Fibroblast of mammary gland (primary cell): ENCODE results near the gene TNFAIP3.

Source experiments
- DNase-seq: peaks from one replicate; pipeline ENCODE4 v3.0.0-alpha.2; 2010; ENCODE audit warnings: low read depth
- H3K4me3 ChIP-seq: 2 replicates; pipeline ENCODE4 v1.5.1; 2011; ENCODE audit warnings: low read depth, mild to moderate bottlenecking, low read length, moderate library complexity; ENCODE audit not compliant: control insufficient read depth
- CTCF ChIP-seq: conservative IDR thresholded peaks from 2 replicates; pipeline ENCODE4 v1.5.1; 2011; ENCODE audit warnings: low read depth, low read length, inconsistent platforms; ENCODE audit not compliant: control insufficient read depth, insufficient read depth

Gene TNFAIP3

GRCh38 chr6:137866914-137867684 is at the start of gene TNFAIP3:
TSS of gene TNFAIP3 (plus strand) at chr6:137867259. CDS start at chr6:137871228, 3,969 bp downstream.
- peak; percentile 93 for DNase-seq
- TF ChIP-seq CTCF, result peak; percentile 45
- peak within 1 kb of the TSS; percentile 76 for H3K4me3 ChIP-seq

GRCh38 chr6:137818440-137818839 is 48.6 kb upstream of the TNFAIP3 start:
- no peak for TF ChIP-seq CTCF
- no peak overlapping the region for H3K4me3 ChIP-seq
- no peak for DNase-seq

- no peak for TF ChIP-seq CTCF
- no peak overlapping the region for H3K4me3 ChIP-seq
- no peak for DNase-seq
Measured at GRCh38 chr6:137819740-137820139, 47.3 kb upstream of the TNFAIP3 start.

- DNase-seq, result peak; percentile 38
- TF ChIP-seq CTCF, result no peak
- H3K4me3 ChIP-seq, result no peak overlapping the region
Measured at GRCh38 chr6:137820425-137820824, 46.6 kb upstream of the TNFAIP3 start.

GRCh38 chr6:137820952-137821351 is 46.1 kb upstream of the TNFAIP3 start:
- no peak overlapping the region for H3K4me3 ChIP-seq
- DNase-seq, result peak; percentile 58
- no peak for TF ChIP-seq CTCF

- no peak for DNase-seq
- no peak overlapping the region for H3K4me3 ChIP-seq
- no peak for TF ChIP-seq CTCF
Measured at GRCh38 chr6:137821491-137821890, 45.6 kb upstream of the TNFAIP3 start.
